ENCODE results near the gene LYRM2. TPM values are rescaled to one million over a fixed set of nuclear protein-coding genes. Genes with fewer than 3 reads are reported as not detected.

The LYRM2 gene
- total and polyA plus RNA-seq, 2 of the 8 experiments (the other 6 are each of a cell fraction or from before 2014, with no cell fraction given), result 7.3 to 25.7 TPM

GRCh38 chr6:89522778-89523177 lies 115.8 kb downstream of the LYRM2 start:
- no peak overlapping the region for H4K5ac ChIP-seq (ENCODE audit: insufficient read length, low read depth, low read length)
- H4K8ac ChIP-seq (ENCODE audit: extremely low read depth, insufficient read depth, low read length), result no peak overlapping the region
- WGBS, 2 experiments (ENCODE audit: extremely low coverage in 1 of 2, insufficient coverage in 1 of 2, insufficient read length in 1 of 2, insufficient replicate concordance in 2 of 2, low coverage in 1 of 2, low lambda C conversion rate in 2 of 2, missing lambda C conversion rate in 1 of 2), result 86% methylated on average over 2 of the region's 2 CpGs; no CpG with 5 or more reads in 1 of the 2 experiments
- H2BK20ac ChIP-seq (ENCODE audit: low read length), result no peak overlapping the region
- no peak overlapping the region for H3K4ac ChIP-seq (replicated peaks; ENCODE audit: insufficient read length, low read depth, low read length)
- no peak overlapping the region for H3K23ac ChIP-seq (ENCODE audit: insufficient read length)
- H3K9me3 ChIP-seq (ENCODE audit: insufficient read depth in 2 of 2, low read depth in 1 of 2, low read length in 1 of 2), result no peaks in the 10 kb centered on the region
- H4K91ac ChIP-seq (replicated peaks; ENCODE audit: insufficient read length, low read length), result no peak overlapping the region
- no peak overlapping the region for H3K4me2 ChIP-seq (ENCODE audit: insufficient read depth in 1 of 2, low read depth in 2 of 2, low read length in 2 of 2)
- no peaks in the 10 kb centered on the region for H3K23me2 ChIP-seq (ENCODE audit: low read depth, low read length)
- no peak overlapping the region for H2BK120ac ChIP-seq (replicated peaks; ENCODE audit: low read depth, low read length)
- no peak overlapping the region for H3K4me3 ChIP-seq (ENCODE audit: extremely low read depth in 1 of 4, insufficient read depth in 2 of 4, low read depth in 3 of 4, low read length in 4 of 4)
- H2BK5ac ChIP-seq (ENCODE audit: low read depth, low read length), result no peak overlapping the region
- no peak overlapping the region for H3K56ac ChIP-seq (replicated peaks; ENCODE audit: insufficient read length, low read depth, low read length)
- DNase-seq (ENCODE audit: low read depth in 1 of 2, low spot score in 2 of 2) (no peak), FAIRE-seq (no peak)
- ChIA-PET CTCF (ENCODE audit: partially characterized antibody) (interaction anchor here (1.0 to 2.3 kb wide), 5 partner anchors 15 to 30 kb away, joined by 3 to 9 read pairs (median 4); no protein-coding TSS in a partner anchor), POLR2A (ENCODE audit: partially characterized antibody) (no interaction called here)
- no peaks in the 10 kb centered on the region for H4K20me1 ChIP-seq (replicated peaks in 1 of 2; ENCODE audit: control insufficient read depth in 1 of 2, insufficient read depth in 2 of 2, low read length in 2 of 2)
- H3K18ac ChIP-seq (ENCODE audit: extremely low read depth, low read length), result no peak overlapping the region
- H2BK12ac ChIP-seq (ENCODE audit: low read depth, low read length), result no peak overlapping the region
- no peaks in the 10 kb centered on the region for H3K36me3 ChIP-seq (ENCODE audit: control insufficient read depth in 2 of 4, insufficient read depth in 4 of 4, low read length in 3 of 4)
- no peak overlapping the region for H2BK15ac ChIP-seq (ENCODE audit: low read length)
- H3K4me1 ChIP-seq (replicated peaks in 1 of 4; ENCODE audit: control insufficient read depth in 3 of 4, insufficient read depth in 4 of 4, low read length in 3 of 4), result no peaks in the 10 kb centered on the region
- no peaks in the 10 kb centered on the region; a peak in 2 of 7 replicates for H3K27me3 ChIP-seq (replicated peaks in 1 of 4; ENCODE audit: control insufficient read depth in 3 of 4, extremely low read depth in 1 of 4, insufficient read depth in 3 of 4, low read length in 3 of 4)
- H3K27ac ChIP-seq (ENCODE audit: low read depth, low read length), result no peak overlapping the region
- no peak overlapping the region for H2AK5ac ChIP-seq (ENCODE audit: low read depth, low read length)
- H3K79me2 ChIP-seq (ENCODE audit: control insufficient read depth in 1 of 2, insufficient read depth in 2 of 2, low read length in 2 of 2), result no peaks in the 10 kb centered on the region
- H3K14ac ChIP-seq (ENCODE audit: insufficient read length), result no peak overlapping the region
- H3K79me1 ChIP-seq (ENCODE audit: low read depth, low read length), result no peaks in the 10 kb centered on the region
- H3K9ac ChIP-seq (replicated peaks in 1 of 4; ENCODE audit: extremely low read depth in 1 of 4, low read depth in 3 of 4, low read length in 3 of 4), result no peak overlapping the region
- no peak overlapping the region for H2AFZ ChIP-seq (ENCODE audit: low read length)
- TF ChIP-seq CHD2 (IDR thresholded peaks at IDR 0.05; ENCODE audit: low read length) (no peak), FOSL1 (IDR thresholded peaks at IDR 0.05; ENCODE audit: insufficient read depth, low read depth, low read length) (no peak), JUND (IDR thresholded peaks at IDR 0.05; ENCODE audit: low read length) (no peak), EZH2 (IDR thresholded peaks at IDR 0.05; ENCODE audit: low read depth, low read length, severe bottlenecking) (no peak), YY1 (IDR thresholded peaks at IDR 0.05; ENCODE audit: low read depth, low read length) (no peak), MAFK (IDR thresholded peaks at IDR 0.05; ENCODE audit: low read depth, low read length) (no peak), SP2 (IDR thresholded peaks at IDR 0.05; ENCODE audit: low read length) (no peak), HDAC2 (IDR thresholded peaks at IDR 0.05; ENCODE audit: borderline replicate concordance in 1 of 2, low read depth in 2 of 2, low read length in 2 of 2) (no peak), CREB1 (IDR thresholded peaks at IDR 0.05) (no peak), SUZ12 (IDR thresholded peaks at IDR 0.05; ENCODE audit: low read length) (no peak), TAF1 (IDR thresholded peaks at IDR 0.05; ENCODE audit: low read depth, low read length) (no peak), RBBP5 (IDR thresholded peaks at IDR 0.05; ENCODE audit: borderline replicate concordance, low read depth, low read length) (no peak), E2F6 (IDR thresholded peaks at IDR 0.05) (no peak), SRF (IDR thresholded peaks at IDR 0.05; ENCODE audit: low read depth, low read length) (no peak), KDM4A (IDR thresholded peaks at IDR 0.05; ENCODE audit: low read depth, low read length, severe bottlenecking) (no peak)
